Endodermal cell (in vitro differentiated cells): ENCODE results near the gene EFCAB6. TPM values are rescaled to one million over a fixed set of nuclear protein-coding genes. Genes with fewer than 3 reads are reported as not detected.
A peak's percentile ranks its signal among the peaks of the same experiment; 100 is the strongest.

ENCODE experiments used
- DNase-seq: peaks from one replicate; pipeline ENCODE4 v3.0.0-alpha.2; 2017
- H3K27ac ChIP-seq: 2 replicates; pipeline ENCODE4 v1.5.1; 2013; ENCODE audit warnings: mild to moderate bottlenecking, low read depth, low read length, moderate library complexity
- H3K27me3 ChIP-seq: 2 replicates; pipeline ENCODE4 v1.6.1; 2013; ENCODE audit warnings: mild to moderate bottlenecking, low read length, moderate library complexity; ENCODE audit not compliant: insufficient read depth, control insufficient read depth, poor library complexity, severe bottlenecking
- H3K36me3 ChIP-seq: 2 replicates; pipeline ENCODE4 v1.7.0; 2013; ENCODE audit warnings: mild to moderate bottlenecking, low read length, moderate library complexity; ENCODE audit not compliant: control insufficient read depth, insufficient read depth
- H3K4me1 ChIP-seq: one replicate; pipeline ENCODE4 v1.7.0; 2013; ENCODE audit warnings: low read length; ENCODE audit not compliant: control insufficient read depth, insufficient read depth
- H3K4me3 ChIP-seq: 2 replicates; pipeline ENCODE4 v1.5.1; 2013; ENCODE audit warnings: mild to moderate bottlenecking, low read length, moderate library complexity
- H3K9ac ChIP-seq: 2 replicates; pipeline ENCODE4 v1.6.1; 2013; ENCODE audit warnings: mild to moderate bottlenecking, low read length, moderate library complexity; ENCODE audit not compliant: poor library complexity, severe bottlenecking; ENCODE audit errors: extremely low read depth
- H3K9me3 ChIP-seq: 2 replicates; pipeline ENCODE4 v1.6.1; 2013; ENCODE audit warnings: mild to moderate bottlenecking, low read length, moderate library complexity; ENCODE audit not compliant: control insufficient read depth
- H3K27ac Mint-ChIP-seq: 2 replicates; pipeline ENCODE4 v1.8.0; 2020; ENCODE audit warnings: mixed read lengths
- H3K27me3 Mint-ChIP-seq: 2 replicates; pipeline ENCODE4 v1.8.0; 2021; ENCODE audit warnings: mild to moderate bottlenecking, mixed read lengths; ENCODE audit not compliant: insufficient read depth
- H3K36me3 Mint-ChIP-seq: 2 replicates; pipeline ENCODE4 v1.8.0; 2020; ENCODE audit warnings: low read depth, mixed read lengths
- H3K4me1 Mint-ChIP-seq: 2 replicates; pipeline ENCODE4 v1.8.0; 2020; ENCODE audit warnings: mixed read lengths
- H3K4me3 Mint-ChIP-seq: 2 replicates; pipeline ENCODE4 v1.8.0; 2020; ENCODE audit warnings: mild to moderate bottlenecking, moderate library complexity, mixed read lengths
- H3K9me3 Mint-ChIP-seq: 2 replicates; pipeline ENCODE4 v1.8.0; 2020; ENCODE audit warnings: mild to moderate bottlenecking, mixed read lengths
- CTCF ChIP-seq: fragments of 200-600 bp; sonication (generic); conservative IDR thresholded peaks from 2 replicates; pipeline ENCODE4 v1.5.0; 2021; ENCODE audit warnings: antibody characterized with exemption, mild to moderate bottlenecking
- WGBS, 2 experiments: methylation state at CpG; one replicate each; pipeline versions ENCODE4 v1.1.5 to v1.1.7; 2013; ENCODE audit warnings: missing lambda C conversion rate in 2 of 2, mixed read lengths in 1 of 2; ENCODE audit not compliant: insufficient coverage in 1 of 2, insufficient read length in 1 of 2; 5-methylcytosine and 5-hydroxymethylcytosine counted together
- total RNA-seq, 2 donors: library from RNA; stranded (reverse); fragmentation: NEBNext Ultra II Directional in 1 of 2; extraction: Animal tissue kit (Norgen Biotek cat#: 25700) in 1 of 2; gene quantifications; 2 replicates in 1 of 2; 3 replicates in 1 of 2; pipeline ENCODE4 v1.2.1, GENCODE V29; 2021

The EFCAB6 gene
- total RNA-seq, 2 donors from 2014 or later = 1.8 to 2.0 TPM

- Histone ChIP-seq H3K36me3 (no peaks in the 10 kb centered on the region), H3K4me1 (no peaks in the 10 kb centered on the region), H3K4me3 (no peak overlapping the region), H3K27ac (no peak overlapping the region), H3K9ac (no peak overlapping the region), H3K27me3 (no peaks in the 10 kb centered on the region), H3K9me3 (no peaks in the 10 kb centered on the region)
- H3K36me3 Mint-ChIP-seq = no peaks in the 10 kb centered on the region
- WGBS, 2 experiments = 89% methylated on average over 7 to 14 of the region's 14 CpGs
- no peaks in the 10 kb centered on the region for H3K27me3 Mint-ChIP-seq
- no peak overlapping the region for H3K4me3 Mint-ChIP-seq
- TF ChIP-seq CTCF = no peak
- no peak overlapping the region for H3K27ac Mint-ChIP-seq
- H3K9me3 Mint-ChIP-seq = no peaks in the 10 kb centered on the region
- H3K4me1 Mint-ChIP-seq = no peaks in the 10 kb centered on the region
- no peak for DNase-seq
Measured at GRCh38 chr22:43516386-43516785, 295.7 kb downstream of the EFCAB6 start.

- no peaks in the 10 kb centered on the region for H3K4me1 ChIP-seq
- 85 to 88% methylated on average over 10 to 13 of the region's 13 CpGs for WGBS, 2 experiments
- H3K36me3 ChIP-seq = no peaks in the 10 kb centered on the region
- H3K9me3 ChIP-seq = no peaks in the 10 kb centered on the region
- H3K27ac Mint-ChIP-seq = no peak overlapping the region
- H3K36me3 Mint-ChIP-seq = no peaks in the 10 kb centered on the region
- no peaks in the 10 kb centered on the region for H3K9me3 Mint-ChIP-seq
- H3K4me3 ChIP-seq = no peak overlapping the region
- H3K27me3 ChIP-seq = no peaks in the 10 kb centered on the region
- H3K27ac ChIP-seq = no peak overlapping the region
- TF ChIP-seq CTCF = peak; percentile 73
- H3K4me1 Mint-ChIP-seq = no peaks in the 10 kb centered on the region
- no peak overlapping the region for H3K4me3 Mint-ChIP-seq
- peak; percentile 89 for DNase-seq
- H3K9ac ChIP-seq = no peak overlapping the region
- no peaks in the 10 kb centered on the region for H3K27me3 Mint-ChIP-seq
Measured at GRCh38 chr22:43515902-43516301, 296.2 kb downstream of the EFCAB6 start.

GRCh38 chr22:43515411-43515810 is 296.7 kb downstream of the EFCAB6 start:
- H3K27ac ChIP-seq = no peak overlapping the region
- TF ChIP-seq CTCF = no peak
- no peak for DNase-seq

More at GRCh38 chr22:43515411-43515810, 296.7 kb downstream of the EFCAB6 start:
- no peaks in the 10 kb centered on the region for H3K36me3 Mint-ChIP-seq
- Histone ChIP-seq H3K4me3 (no peak overlapping the region), H3K4me1 (no peaks in the 10 kb centered on the region), H3K9ac (no peak overlapping the region), H3K27me3 (no peaks in the 10 kb centered on the region), H3K36me3 (no peaks in the 10 kb centered on the region), H3K9me3 (no peaks in the 10 kb centered on the region)
- H3K4me1 Mint-ChIP-seq = no peaks in the 10 kb centered on the region
- H3K27me3 Mint-ChIP-seq = no peaks in the 10 kb centered on the region
- no peaks in the 10 kb centered on the region for H3K9me3 Mint-ChIP-seq
- 91 to 96% methylated on average over 4 to 8 of the region's 8 CpGs for WGBS, 2 experiments
- no peak overlapping the region for H3K4me3 Mint-ChIP-seq
- no peak overlapping the region for H3K27ac Mint-ChIP-seq
